ENCODE data around the gene MAST4. TPM values are rescaled to one million over a fixed set of nuclear protein-coding genes. Genes with fewer than 3 reads are reported as not detected.
A peak's percentile ranks its signal among the peaks of the same experiment; 100 is the strongest.

The MAST4 gene
- total and polyA plus RNA-seq, 2 experiments from 2014 or later, result 4.2 to 6.0 TPM

- Histone ChIP-seq H3K9me2 (ENCODE audit: insufficient read depth) (no peaks in the 10 kb centered on the region), H3K79me2 (ENCODE audit: insufficient read depth) (no peaks in the 10 kb centered on the region), H3K36me3 (ENCODE audit: low read depth) (0 out of 2 replicates have a peak, but pooled peaks cover 11% of the 10 kb centered on the region), H3K27ac (no peak overlapping the region), H3K4me1 (ENCODE audit: insufficient read depth) (no peaks in the 10 kb centered on the region), H3K9ac (no peak overlapping the region), H3F3A (ENCODE audit: insufficient read depth) (0 out of 2 replicates have a peak, but pooled peaks cover 6% of the 10 kb centered on the region), H3K4me3 (no peak overlapping the region), H3K9me3 (ENCODE audit: low read depth) (no peaks in the 10 kb centered on the region), H3K4me2 (ENCODE audit: unreplicated experiment) (no peak overlapping the region), H2AFZ (no peak overlapping the region), H4K20me1 (ENCODE audit: insufficient read depth) (no peaks in the 10 kb centered on the region), H3K27me3 (replicated peaks; ENCODE audit: insufficient read depth) (no peaks in the 10 kb centered on the region)
- TF ChIP-seq EZH2 (IDR thresholded peaks at IDR 0.05; ENCODE audit: insufficient read depth, poor library complexity, severe bottlenecking) (no peak), EZH2phosphoT487 (IDR thresholded peaks at IDR 0.05; ENCODE audit: insufficient read depth, low read depth) (no peak)
- in situ Hi-C loops (cut with MboI), result no loop called here
- no peak for DNase-seq
- WGBS, 2 experiments (ENCODE audit: low coverage in 1 of 2, low lambda C conversion rate in 2 of 2, missing lambda C conversion rate in 2 of 2), result 88 to 89% methylated on average over 2 of the region's 2 CpGs
Observed at GRCh38 chr5:67144183-67144639, 548.0 kb downstream of the MAST4 start.

GRCh38 chr5:67146574-67146973, 550.4 kb downstream of the MAST4 start:
- Histone ChIP-seq H3K9me2 (ENCODE audit: insufficient read depth) (no peaks in the 10 kb centered on the region), H3K79me2 (ENCODE audit: insufficient read depth) (no peaks in the 10 kb centered on the region), H3K27ac (no peak overlapping the region), H3K4me3 (no peak overlapping the region), H3K9me3 (ENCODE audit: low read depth) (no peaks in the 10 kb centered on the region), H2AFZ (no peak overlapping the region), H3K27me3 (replicated peaks; ENCODE audit: insufficient read depth) (no peaks in the 10 kb centered on the region), H3K4me2 (ENCODE audit: unreplicated experiment) (no peak overlapping the region), H3K36me3 (ENCODE audit: low read depth) (0 out of 2 replicates have a peak, but pooled peaks cover 11% of the 10 kb centered on the region), H3F3A (ENCODE audit: insufficient read depth) (0 out of 2 replicates have a peak, but pooled peaks cover 6% of the 10 kb centered on the region), H3K4me1 (ENCODE audit: insufficient read depth) (no peaks in the 10 kb centered on the region), H4K20me1 (ENCODE audit: insufficient read depth) (no peaks in the 10 kb centered on the region), H3K9ac (no peak overlapping the region)
- WGBS, 2 experiments (ENCODE audit: low coverage in 1 of 2, low lambda C conversion rate in 2 of 2, missing lambda C conversion rate in 2 of 2), result 92 to 98% methylated on average over 1 of the region's 1 CpG
- in situ Hi-C loops (cut with MboI), result no loop called here
- DNase-seq, result peak; percentile 11
- no peak for TF ChIP-seq EZH2phosphoT487 (IDR thresholded peaks at IDR 0.05; ENCODE audit: insufficient read depth, low read depth)
- no peak for TF ChIP-seq EZH2 (IDR thresholded peaks at IDR 0.05; ENCODE audit: insufficient read depth, poor library complexity, severe bottlenecking)

- Histone ChIP-seq H3K9me3 (ENCODE audit: low read depth) (no peaks in the 10 kb centered on the region), H3K4me3 (no peak overlapping the region), H3K9me2 (ENCODE audit: insufficient read depth) (no peaks in the 10 kb centered on the region), H3K27ac (no peak overlapping the region), H3K4me2 (ENCODE audit: unreplicated experiment) (no peak overlapping the region), H3K27me3 (replicated peaks; ENCODE audit: insufficient read depth) (no peaks in the 10 kb centered on the region), H3K4me1 (ENCODE audit: insufficient read depth) (no peaks in the 10 kb centered on the region), H3K79me2 (ENCODE audit: insufficient read depth) (no peaks in the 10 kb centered on the region), H3K36me3 (ENCODE audit: low read depth) (0 out of 2 replicates have a peak, but pooled peaks cover 11% of the 10 kb centered on the region), H4K20me1 (ENCODE audit: insufficient read depth) (no peaks in the 10 kb centered on the region), H2AFZ (no peak overlapping the region), H3F3A (ENCODE audit: insufficient read depth) (0 out of 2 replicates have a peak, but pooled peaks cover 6% of the 10 kb centered on the region), H3K9ac (no peak overlapping the region)
- in situ Hi-C loops (cut with MboI), result no loop called here
- DNase-seq, result no peak
- no peak for TF ChIP-seq EZH2phosphoT487 (IDR thresholded peaks at IDR 0.05; ENCODE audit: insufficient read depth, low read depth)
- no peak for TF ChIP-seq EZH2 (IDR thresholded peaks at IDR 0.05; ENCODE audit: insufficient read depth, poor library complexity, severe bottlenecking)
- WGBS, 2 experiments (ENCODE audit: low coverage in 1 of 2, low lambda C conversion rate in 2 of 2, missing lambda C conversion rate in 2 of 2), result 94% methylated on average over 4 of the region's 4 CpGs
Observed at GRCh38 chr5:67146981-67147380, 550.8 kb downstream of the MAST4 start.

- Histone ChIP-seq H3K9me3 (ENCODE audit: low read depth) (no peaks in the 10 kb centered on the region), H3K9me2 (ENCODE audit: insufficient read depth) (no peaks in the 10 kb centered on the region), H3K4me1 (ENCODE audit: insufficient read depth) (no peaks in the 10 kb centered on the region), H3K9ac (no peak overlapping the region), H3K4me2 (ENCODE audit: unreplicated experiment) (no peak overlapping the region), H3K36me3 (ENCODE audit: low read depth) (0 out of 2 replicates have a peak, but pooled peaks cover 11% of the 10 kb centered on the region), H2AFZ (no peak overlapping the region), H4K20me1 (ENCODE audit: insufficient read depth) (no peaks in the 10 kb centered on the region), H3K27ac (no peak overlapping the region), H3K27me3 (replicated peaks; ENCODE audit: insufficient read depth) (no peaks in the 10 kb centered on the region), H3F3A (ENCODE audit: insufficient read depth) (0 out of 2 replicates have a peak, but pooled peaks cover 6% of the 10 kb centered on the region), H3K4me3 (no peak overlapping the region), H3K79me2 (ENCODE audit: insufficient read depth) (no peaks in the 10 kb centered on the region)
- in situ Hi-C loops (cut with MboI), result no loop called here
- TF ChIP-seq EZH2phosphoT487 (IDR thresholded peaks at IDR 0.05; ENCODE audit: insufficient read depth, low read depth) (no peak), EZH2 (IDR thresholded peaks at IDR 0.05; ENCODE audit: insufficient read depth, poor library complexity, severe bottlenecking) (no peak)
- 93 to 94% methylated on average over 3 of the region's 3 CpGs for WGBS, 2 experiments (ENCODE audit: low coverage in 1 of 2, low lambda C conversion rate in 2 of 2, missing lambda C conversion rate in 2 of 2)
- peak; percentile 26 for DNase-seq
Observed at GRCh38 chr5:67147760-67148159, 551.6 kb downstream of the MAST4 start.
